GM19035 (cell line): ENCODE results near the gene PTDSS2.

Source experiments
- ATAC-seq: cut with Tn5 transposase; IDR thresholded peaks from one replicate; pipeline ENCODE4 v1.9.1; 2021; ENCODE audit not compliant: unreplicated experiment

Gene PTDSS2

DNA sequence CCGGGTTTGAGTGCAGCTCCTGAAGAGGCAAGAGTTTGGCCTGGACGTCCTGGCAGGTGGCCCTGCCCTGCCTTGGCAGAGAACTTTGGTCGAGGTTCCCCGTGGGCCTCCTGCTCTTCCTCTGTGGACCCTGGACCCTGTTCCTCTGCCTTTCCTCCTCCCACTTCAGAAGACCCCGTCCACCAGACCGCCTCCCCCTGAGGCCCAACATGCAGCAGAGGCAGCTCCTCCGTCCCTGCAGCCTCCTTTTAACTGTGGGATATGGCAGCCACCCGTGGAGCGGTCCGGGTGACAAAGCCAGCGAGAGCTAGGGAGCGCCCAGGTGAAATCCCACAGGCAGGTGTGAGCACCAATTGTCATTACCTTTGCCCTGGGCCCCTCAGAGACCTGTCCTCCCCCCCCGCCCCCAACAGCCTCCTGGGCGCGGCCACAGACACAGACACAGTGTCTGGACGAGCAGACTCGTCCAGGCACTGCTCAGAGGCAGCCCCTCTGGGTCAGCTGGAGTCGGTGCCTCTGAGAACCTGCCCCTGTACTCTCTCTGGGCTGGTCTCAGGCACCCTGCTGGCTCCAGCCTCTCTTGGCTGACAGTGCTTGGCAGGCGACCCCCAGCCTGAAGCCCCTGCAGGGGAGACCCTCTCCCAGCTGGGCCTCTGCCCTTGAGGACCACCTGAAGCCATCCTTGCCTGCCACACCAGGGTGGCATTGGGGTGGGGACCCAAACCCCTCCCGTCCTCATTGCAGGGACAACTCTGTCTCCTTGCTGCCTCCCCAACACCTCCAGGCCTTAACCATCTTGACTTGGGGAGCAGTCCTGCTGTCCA is 4.1 kb upstream of the PTDSS2 start:
- no peak for ATAC-seq

DNA sequence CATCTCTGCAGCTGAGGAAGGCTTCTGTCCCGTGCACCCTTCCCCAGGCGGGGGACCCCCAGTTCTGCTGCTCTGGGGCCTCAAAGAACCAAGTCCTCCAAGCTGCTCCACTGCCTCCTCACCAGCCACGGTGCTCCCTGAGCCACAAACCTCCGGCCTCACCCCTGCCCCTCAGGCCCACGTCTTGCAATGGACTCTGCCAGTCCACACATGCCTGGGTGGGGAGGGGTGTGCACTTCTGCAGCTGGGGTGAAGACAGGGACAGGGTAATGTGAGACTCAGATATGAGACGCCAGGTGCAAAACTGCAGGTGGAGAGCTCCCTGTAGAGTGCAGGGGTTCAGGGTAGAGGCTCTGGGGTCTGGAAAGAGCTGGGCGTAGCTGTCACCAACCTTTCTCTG is 3.2 kb upstream of the PTDSS2 start:
- ATAC-seq: no peak

DNA sequence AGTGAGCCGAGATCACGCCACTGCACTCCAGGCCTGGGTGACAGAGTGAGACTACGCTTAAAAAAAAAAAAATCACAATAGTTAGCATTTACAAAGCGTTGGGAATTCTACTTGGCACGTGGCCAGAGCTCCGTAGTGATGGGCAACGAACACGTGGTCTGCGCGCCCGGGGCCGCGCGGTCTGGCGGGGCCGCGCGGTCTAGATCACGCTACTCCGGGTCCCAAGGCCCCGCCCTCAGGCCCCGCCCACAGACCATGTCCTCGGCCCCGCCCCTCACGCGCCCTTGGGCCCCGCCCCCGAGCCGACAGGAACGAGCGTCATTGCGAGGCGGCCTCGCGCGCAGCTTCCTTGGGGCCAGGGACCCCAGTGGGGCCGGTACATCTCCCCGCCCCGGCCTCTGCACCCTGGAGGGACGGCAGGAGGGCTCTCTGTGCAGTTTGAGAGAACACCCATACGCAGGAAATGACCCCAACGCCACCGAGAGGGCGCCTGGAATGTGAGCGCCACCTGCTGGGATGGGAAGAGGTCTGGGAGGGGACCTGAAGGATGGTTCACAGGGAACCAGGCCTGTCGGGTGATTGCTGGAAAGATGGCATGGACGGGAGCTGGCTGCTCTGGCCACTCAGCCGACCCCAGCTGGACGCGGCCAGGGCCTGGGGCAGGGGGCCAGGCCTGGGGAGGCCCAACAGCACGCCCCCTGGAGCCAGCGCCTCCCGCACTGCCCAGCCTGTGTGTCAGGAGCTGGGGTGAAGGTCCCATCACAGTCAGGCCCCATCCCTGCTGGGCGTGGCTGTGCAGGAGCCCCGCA is 2.0 kb upstream of the PTDSS2 start:
- ATAC-seq: peak; percentile 51

DNA sequence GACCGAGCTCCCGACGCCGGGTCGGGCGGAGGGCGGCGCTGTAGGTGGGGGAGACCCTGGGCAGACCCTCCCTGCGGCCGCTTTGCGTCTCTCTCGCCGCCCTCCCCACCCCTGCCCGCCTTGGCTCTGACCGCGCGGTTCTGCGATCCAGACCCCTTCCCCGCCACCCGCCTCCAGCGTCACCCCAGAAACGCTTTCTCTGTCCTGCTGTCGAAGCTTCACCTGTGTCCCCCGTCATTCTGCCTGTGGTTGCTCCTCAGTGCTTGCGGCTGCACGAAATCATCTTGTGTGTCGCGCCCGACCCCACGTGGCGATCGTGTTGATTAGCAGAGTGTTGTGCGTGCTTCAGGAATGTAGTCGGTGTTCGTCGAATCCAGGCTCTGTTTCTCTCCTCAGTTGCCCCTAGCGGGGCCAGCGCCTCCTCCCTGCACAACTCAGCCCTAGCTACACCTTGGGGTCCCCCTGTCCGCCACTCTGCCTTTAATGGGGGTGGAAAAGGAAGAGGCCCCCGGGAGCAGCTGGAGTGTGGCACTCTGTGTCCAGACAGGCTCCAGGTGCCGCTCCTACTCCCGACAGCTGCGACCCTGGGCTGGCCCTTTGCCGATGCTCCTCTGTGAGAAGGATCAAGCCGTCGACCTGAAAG is 851 bp downstream of the PTDSS2 start:
- ATAC-seq: peak; percentile 12

DNA sequence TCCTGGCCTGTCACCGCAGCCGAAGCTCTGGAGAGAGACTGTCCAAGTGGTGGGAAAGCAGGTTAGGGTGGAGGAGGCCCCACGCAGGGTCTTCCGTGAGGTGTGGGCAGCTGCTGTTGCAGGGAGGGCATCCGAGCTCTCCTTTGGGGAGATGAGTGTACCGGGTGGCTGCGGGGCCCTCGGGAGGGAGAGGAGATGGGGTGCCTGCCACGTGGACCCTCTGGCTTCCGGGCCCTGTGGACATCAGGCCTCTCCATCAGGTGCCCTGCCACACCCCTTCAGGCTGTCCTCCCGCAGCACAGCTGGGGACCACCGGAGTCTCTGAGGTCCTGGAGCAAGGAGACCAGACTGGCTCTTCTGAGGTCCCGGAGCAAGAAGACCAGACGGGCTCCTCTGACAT is 1.7 kb downstream of the PTDSS2 start:
- no peak for ATAC-seq

DNA sequence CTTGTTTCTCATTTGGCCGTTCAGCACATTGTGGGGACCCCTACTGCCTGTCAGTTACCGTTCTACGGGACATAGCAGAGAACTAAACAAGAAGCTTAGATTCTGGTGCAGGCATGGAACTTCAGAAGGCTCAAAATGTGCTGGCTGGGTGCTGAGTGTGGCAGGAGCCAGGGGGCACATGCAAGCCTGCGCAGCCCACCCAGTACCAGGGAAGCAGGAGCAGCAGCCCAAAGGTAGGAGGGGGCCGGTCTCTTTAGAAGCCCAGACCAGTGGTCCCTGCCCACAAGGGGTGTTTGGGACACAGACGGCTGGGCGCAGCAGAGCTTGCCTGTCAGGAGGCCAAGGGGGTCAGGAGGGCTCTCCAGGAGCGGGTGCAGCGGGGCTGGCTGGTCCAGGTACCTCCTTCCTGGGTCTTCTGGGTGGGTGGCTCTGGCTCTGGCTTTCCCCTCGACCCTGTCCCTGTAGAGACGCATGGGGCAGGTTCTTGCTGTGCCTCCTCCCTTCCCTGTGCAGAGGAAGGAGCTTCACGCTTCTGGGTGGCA is 2.2 kb downstream of the PTDSS2 start:
- no peak for ATAC-seq

DNA sequence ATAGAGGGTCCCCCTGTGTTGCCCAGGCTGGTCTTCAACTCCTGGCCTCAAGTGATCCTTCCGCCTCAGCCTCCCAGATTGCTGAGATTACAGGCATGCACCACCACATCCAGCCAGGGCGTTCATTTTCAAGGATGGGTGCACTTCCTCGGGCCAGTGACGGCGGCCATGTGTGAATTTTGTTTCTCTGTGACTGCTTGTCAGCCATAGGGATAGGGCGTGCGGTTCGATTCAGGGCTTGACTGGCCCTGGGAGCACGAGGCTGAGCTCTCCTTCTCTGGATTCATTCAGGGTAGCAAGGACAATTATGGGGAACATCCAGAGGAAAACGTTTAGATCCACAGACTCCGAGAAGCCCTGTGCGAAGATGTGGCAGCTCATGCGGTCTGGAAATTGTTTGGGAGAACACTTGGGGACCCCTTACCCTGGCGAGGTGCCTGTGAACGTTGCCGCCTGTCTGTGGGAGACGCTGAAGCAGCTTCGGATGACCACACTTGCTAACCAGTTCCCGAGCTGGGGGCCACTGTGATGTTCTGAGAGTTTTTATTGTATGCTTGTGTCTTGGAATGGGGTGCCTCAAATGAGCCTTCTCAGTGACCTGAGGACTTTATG is 2.9 kb downstream of the PTDSS2 start:
- no peak for ATAC-seq

DNA sequence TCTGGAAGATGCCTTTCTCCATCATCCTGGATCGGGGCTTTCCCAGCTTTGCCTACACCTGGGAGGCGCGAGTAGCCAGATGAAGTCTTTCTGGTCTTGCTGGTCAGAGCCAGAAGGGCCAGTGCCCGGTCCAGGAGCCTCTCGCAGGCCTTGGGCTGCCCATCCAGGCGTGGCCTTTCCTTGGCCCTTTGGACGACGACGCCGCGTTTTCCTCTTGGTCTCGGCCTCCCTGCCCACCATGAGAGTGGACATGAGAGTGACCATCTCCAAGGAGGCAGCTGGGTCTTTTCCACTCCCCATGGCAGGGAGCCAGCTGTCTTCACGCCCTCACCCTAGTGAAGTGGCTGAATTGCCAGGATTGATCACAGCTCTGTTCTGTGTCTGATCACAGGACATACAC is 3.5 kb downstream of the PTDSS2 start:
- ATAC-seq: no peak

DNA sequence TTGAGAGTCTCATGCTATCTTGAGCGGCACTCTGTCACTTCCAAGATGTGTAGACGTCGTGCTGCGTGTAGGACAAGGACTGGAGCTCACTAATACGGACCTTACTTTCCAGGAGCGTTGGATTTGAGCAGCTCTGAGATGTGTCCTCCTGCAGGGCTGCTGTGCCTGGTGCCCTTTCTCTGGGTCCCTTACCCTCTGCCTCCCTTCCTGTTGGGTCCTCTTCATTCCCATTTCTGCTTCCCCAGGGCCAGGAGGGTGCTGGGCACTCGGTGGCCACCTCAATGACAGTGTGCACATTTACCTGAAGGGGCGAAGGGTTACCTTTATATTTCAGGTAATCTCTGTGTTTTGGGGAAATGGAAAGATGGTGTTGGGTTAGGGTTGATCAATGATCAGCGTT is 4.0 kb downstream of the PTDSS2 start:
- no peak for ATAC-seq

DNA sequence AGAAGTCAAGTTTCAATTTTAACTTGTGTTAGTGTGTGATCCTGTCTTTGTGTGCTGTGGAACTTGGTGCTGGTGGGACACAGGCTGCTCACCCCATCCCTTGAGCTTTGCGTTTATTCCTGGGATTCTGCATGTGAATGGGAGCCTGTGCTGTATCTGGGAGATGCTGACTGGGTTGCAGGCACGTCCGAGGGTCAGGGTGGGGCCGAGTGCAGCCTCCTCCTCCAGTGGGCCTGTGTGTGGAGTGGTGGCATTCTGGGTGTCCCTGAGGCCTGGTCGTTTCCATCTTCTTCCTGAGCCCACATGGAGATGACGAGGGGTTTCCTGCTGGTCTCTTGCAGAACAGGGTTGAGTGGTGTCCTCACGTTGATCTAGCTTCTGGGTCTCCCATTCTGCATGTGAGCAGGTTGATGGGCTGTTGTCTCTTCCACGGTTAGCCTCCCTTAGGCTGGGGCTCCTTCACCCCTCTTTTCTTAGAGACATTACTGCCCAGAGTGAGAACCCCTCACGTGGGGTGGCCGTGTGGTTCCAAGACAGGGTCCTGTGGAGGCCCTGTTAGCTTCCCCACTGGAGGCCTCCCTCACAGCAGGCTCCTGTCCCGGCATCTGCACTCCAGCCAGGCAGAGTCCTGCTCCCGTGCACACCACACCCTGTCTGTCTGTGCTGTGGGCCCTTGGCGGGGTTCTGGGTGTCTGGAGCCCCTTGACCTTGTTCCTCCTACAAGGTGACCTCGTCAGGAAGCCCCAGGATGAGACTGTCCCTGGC is 4.9 kb downstream of the PTDSS2 start:
- no peak for ATAC-seq

DNA sequence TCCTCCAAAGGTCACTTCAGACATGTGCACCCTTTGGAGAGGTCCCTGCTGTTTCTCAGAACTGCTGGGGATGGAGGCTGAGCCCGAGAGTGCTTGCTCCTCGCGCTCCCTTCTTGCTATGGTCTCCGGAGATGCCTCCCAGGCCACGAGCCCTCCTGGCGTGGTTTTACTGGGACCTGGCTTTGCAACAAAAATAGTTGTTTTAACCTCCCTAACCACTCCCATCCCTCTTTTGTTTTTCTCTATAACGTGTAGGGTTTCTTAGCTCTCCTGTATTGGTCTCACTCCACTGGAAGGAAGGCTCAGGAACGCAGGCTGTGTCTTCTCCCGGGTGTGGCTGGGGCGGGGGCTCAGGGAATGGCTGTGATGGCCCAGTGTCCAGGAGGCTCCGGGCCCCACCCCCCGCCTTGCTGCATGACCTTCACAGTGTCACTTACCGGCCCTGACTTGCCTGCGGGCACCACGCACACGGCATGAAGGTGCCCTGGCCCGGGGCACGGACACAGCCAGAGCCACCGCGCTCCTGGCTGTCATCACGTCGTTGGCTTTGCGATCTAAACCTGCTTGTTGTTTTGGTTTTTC is 5.6 kb downstream of the PTDSS2 start:
- no peak for ATAC-seq

DNA sequence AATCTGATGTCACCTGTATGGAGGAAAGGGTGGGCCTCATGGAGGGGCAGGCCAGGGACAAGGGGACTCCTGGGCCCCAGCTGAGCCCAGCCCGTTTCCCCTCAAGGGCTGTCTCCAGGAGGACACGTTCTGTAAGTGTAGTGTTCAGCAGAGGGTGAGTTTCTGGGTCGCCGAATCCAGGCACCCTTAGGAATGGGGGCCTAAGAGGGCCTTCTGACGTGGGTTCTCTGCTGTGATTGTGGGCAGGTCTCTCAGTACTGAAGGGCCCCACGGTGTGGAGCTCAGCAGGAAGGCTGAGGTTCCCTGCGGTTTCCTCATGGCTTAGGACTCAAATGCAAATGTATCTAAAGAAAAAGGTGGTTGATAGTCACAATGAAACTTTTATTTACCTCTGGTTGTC is 6.5 kb downstream of the PTDSS2 start:
- ATAC-seq: no peak

DNA sequence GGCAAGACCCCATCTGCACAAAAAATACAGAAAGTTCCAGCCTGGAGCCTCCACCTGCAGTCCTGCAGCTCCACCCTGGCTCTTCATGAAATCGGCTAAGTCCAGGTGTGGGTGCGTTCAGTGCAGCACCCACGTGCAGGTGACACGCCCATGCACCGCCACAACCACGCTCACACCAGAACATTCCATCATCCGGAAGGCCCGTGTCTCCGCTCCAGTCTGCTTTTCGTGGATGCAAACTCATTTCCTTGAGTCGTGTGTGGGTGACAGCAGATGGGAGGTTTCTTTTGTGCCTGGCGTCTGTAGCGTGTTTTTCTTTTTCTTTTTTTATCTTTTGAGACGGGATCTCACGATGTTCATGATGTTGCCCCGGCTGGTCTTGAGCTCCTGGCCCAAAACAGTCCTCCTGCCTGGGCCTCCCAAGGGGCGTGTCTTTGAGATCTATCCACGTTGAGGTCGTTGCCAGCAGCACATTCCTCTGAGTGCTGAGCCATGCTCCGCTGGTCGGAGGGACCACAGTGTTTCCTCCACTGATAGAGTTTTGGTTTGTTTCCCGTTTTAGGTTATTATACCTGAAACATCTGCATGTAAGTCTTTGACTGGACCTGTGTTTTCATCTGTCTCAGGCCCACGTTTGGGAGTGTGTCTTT is 7.2 kb downstream of the PTDSS2 start:
- no peak for ATAC-seq

DNA sequence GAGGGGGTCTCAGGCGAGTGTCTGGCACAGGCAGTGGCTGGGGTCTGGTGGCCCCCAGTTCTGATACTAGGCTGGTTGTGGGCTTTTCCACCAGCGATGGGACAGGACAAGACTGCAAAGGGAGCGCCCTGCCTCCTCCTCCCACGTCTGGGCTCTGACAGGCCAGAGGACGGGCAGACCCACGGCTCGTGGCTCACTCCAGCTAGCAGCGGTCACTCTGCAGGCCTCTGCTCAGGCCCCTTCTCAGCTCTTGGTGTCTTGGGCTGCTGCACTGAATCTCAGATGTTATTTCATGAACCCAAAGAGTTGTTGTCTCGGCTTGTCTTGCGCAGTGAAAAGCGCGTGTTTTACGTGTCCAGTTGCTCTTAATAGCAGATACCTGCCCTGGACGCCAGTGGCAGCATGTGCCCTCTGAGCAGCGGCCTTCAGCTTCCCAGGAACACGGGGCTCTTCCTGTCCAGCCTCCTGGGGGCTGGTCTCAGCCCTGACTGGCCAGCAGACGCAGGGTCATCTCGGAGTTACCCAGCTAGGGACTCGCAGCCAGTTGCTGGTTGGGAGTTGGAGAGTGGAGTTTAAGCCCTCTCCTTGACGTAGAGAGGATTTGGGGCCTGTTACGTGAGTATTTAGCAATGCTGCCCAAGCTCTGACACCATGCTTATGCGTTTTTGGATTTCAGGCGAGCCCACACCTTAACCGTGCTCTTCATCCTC is 9.6 kb downstream of the PTDSS2 start:
- ATAC-seq: no peak

DNA sequence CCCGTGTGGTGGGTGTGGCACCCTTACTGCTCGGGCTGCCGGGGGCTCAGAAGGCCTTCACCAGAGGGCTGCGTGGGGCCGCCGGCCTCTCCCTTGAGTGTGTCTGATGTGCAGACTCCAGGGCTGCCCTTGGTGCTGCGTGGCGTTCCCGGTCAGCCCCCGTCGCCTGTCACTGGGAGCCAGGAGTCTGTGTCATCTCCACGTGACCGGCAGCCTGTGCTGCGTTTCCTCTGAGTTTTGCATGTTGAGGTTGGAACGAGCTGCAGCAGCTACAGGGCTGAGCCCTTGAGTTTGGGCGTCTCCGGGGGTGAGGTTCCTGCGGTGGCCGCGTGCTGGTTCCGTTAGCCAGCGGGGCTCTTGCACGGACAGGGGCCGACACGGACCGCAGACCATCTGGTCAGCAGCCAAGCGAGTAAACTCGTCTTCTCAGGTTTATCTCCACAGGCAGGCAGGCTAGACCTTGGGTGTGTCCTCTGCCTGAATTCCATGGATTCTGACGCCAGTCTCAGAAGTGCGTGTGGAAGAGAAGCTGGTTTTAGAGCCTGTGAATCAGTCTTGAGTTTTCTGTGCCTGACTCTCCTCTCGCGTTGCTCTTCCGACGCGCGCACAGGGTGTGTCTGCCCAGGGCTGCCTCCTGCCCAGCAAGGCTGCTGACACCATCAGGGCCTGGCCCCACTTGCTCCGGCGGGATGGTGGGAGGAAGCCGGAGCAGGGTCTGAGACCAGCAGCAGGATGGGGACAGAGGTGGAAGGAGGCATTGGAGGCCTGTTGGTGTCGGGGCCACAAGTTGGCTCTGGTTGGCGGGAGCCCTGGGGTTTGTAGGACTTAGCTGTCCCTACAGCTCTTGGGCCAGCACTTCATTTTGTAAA is 10.5 kb downstream of the PTDSS2 start:
- ATAC-seq: no peak

DNA sequence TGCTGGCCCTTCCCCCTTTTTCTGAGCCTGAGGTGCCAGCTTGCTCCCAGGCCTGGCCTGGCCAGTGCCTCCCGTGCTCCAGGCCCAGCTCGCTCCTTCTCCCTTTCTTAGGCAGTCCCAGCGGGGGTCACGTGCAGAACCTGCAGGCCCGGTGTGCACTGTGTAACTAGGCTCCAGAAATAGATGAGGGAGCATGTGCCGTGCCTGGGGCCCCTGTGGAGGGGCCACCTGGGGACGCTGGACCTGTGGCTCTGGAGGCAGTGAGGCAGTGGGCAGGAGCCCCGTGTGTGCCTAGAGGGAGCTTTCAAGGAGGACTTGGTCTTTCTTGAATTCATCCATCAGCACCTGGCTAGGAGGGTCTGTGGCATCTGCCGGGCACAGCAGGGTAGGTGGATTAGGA is 11.5 kb downstream of the PTDSS2 start:
- ATAC-seq: no peak

DNA sequence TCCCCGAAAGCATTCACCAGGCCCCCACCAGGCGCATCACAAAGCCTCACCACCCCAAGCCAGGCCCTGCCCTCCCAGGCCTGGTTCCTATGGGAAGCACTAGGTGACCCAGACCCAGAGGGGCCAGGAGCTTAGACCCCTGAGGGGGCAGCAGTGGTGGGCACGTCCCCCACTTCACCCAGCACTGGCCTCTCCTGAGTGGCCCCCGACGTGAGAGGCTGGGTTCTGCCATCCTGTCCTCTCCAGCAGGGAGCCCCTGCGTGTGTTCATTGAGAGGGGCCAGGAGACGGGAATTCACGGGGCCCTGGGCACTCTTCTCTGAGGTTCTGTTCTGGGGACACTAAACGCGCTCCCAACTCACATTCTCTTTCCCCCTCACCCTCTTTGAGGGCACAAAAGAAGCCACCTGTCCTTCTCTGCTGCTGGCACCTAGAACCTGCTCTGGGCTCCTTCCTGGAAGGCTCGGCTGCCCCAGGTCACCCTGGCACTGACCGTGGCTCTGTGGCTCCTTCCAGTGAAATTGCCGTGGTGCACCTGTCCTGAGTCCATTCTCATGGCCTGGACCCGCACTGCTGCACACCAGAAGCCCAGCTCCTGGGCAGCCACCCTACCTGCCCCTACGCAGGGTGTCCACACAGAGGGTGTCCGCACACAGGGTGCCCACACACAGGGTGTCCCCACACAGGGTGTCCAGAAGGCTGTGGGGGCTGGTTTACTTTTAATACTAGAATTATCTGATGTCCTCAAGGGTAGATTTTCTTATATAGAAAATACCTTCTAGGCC is 12.2 kb downstream of the PTDSS2 start:
- ATAC-seq: no peak
